NT2/D1 (cell line): ENCODE measurements around the gene RSAD2.
"Not testable (repeated sequence)": the region's sequence is repeated elsewhere in the genome, so short reads cannot be mapped to it uniquely, and the experiment has no call there.

Experiments used
- SUZ12 ChIP-seq: IDR thresholded peaks from 2 replicates; pipeline ENCODE4 v1.6.1; 2011; ENCODE audit not compliant: insufficient read length, insufficient read depth; ENCODE audit errors: extremely low read depth
- YY1 ChIP-seq: IDR thresholded peaks from 2 replicates; pipeline ENCODE4 v1.6.1; 2011; ENCODE audit not compliant: insufficient read length, insufficient read depth

DNA sequence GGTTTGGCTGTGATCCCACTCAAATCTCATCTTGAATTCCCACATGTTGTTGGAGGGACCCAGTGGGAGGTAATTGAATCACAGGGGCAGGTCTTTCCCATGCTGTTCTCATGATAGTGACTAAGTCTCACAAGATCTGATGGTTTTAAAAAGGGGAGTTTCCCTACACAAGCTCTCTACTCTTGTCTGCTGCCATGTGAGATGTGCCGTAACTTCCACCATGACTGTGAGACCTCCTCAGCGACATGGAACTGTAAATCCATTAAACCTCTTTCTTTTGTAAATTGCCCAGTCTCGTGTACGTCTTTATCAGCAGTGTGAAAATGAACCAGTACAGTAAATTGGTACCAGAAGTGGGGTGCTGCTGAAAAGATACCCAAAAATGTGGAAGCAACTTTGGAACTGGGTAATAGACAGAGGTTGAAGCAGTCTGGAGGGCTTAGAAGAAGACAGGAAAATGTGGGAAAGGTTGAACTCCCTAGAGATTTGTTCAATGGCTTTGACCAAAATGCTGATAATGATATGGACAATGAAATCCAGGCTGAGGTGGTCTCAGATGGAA lies 19.0 kb upstream of the RSAD2 start:
- not testable (repeated sequence) for TF ChIP-seq YY1, SUZ12
